Calu3 (cell line): ENCODE data around the gene EGFLAM. TPM values are rescaled to one million over a fixed set of nuclear protein-coding genes. Genes with fewer than 3 reads are reported as not detected.

ENCODE experiments used
- BruUV-seq: library from RNA; stranded (reverse); fragments of 400-500 nt; replicated peaks from 2 replicates; lab custom pipeline; 2021; lab: Mats Ljungman, UMichigan
- CTCF ChIA-PET: fragments of 300-600 bp; sonication (Branson Sonifier 250); formaldehyde crosslinking; loops from one replicate; lab custom pipeline; 2022; ENCODE audit warnings: antibody characterized with exemption; lab: Charles Lee
- DNase-seq: peaks from one replicate; pipeline ENCODE4 v3.0.0; 2022
- H3K27ac Mint-ChIP-seq: one replicate; pipeline ENCODE4 v1.8.0; 2022; ENCODE audit warnings: mixed read lengths; ENCODE audit not compliant: unreplicated experiment
- H3K27me3 Mint-ChIP-seq: one replicate; pipeline ENCODE4 v1.8.0; 2022; ENCODE audit warnings: mixed read lengths; ENCODE audit not compliant: unreplicated experiment
- H3K36me3 Mint-ChIP-seq: one replicate; pipeline ENCODE4 v1.8.0; 2022; ENCODE audit warnings: mild to moderate bottlenecking, moderate library complexity, mixed read lengths; ENCODE audit not compliant: insufficient read depth, unreplicated experiment
- H3K4me1 Mint-ChIP-seq: one replicate; pipeline ENCODE4 v1.8.0; 2022; ENCODE audit warnings: mild to moderate bottlenecking, low read depth, mixed read lengths; ENCODE audit not compliant: unreplicated experiment
- H3K4me3 Mint-ChIP-seq: one replicate; pipeline ENCODE4 v1.8.0; 2022; ENCODE audit warnings: mild to moderate bottlenecking, low read depth, moderate library complexity, mixed read lengths; ENCODE audit not compliant: unreplicated experiment
- H3K9me3 Mint-ChIP-seq: one replicate; pipeline ENCODE4 v1.8.0; 2022; ENCODE audit warnings: low read depth, mixed read lengths; ENCODE audit not compliant: unreplicated experiment
- intact Hi-C: fragments of 100-400 bp; cut with micrococcal nuclease; formaldehyde crosslinking; loops from one replicate; pipeline ENCODE4 v1.10.0; 2022; ENCODE audit not compliant: unreplicated experiment
- total RNA-seq: library from RNA; stranded (reverse); gene quantifications from 2 replicates; pipeline ENCODE4 v1.2.3, GENCODE V29; 2022
- TF ChIP-seq, protein P1 (sequence below): fragments of 200-600 bp; IDR thresholded peaks from one replicate; pipeline ENCODE4 v1.8.0; 2022; ENCODE audit warnings: antibody characterized with exemption; ENCODE audit not compliant: unreplicated experiment

The EGFLAM gene
- total RNA-seq, 1 experiment from 2014 or later = not detected

DNA sequence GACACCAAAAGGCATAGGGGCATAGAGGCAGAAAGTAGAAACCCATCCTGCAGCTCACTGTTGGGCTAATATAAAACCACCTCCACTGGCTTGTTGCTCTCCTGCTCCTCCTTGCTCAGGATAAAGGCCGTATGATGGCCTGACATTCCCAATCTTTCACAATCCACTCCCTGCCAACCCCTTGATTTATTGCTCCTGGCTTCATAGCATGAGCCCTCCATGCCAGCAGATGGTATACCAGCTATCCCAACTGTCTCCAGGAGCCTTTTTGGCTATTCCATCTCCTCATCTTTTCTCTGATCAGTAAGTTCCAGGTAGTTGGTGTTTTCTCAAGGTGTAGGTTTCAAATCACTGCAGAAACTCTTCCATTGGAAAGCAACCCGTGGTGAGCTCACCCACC, 128.8 kb downstream of the EGFLAM start:
- Mint-ChIP-seq H3K27ac (no peak overlapping the region), H3K27me3 (peaks cover 25% of the 10 kb centered on the region), H3K4me1 (no peaks in the 10 kb centered on the region), H3K36me3 (no peaks in the 10 kb centered on the region), H3K4me3 (no peak overlapping the region), H3K9me3 (no peaks in the 10 kb centered on the region)
- intact Hi-C loops = no loop called here
- TF ChIP-seq, protein P1, sequence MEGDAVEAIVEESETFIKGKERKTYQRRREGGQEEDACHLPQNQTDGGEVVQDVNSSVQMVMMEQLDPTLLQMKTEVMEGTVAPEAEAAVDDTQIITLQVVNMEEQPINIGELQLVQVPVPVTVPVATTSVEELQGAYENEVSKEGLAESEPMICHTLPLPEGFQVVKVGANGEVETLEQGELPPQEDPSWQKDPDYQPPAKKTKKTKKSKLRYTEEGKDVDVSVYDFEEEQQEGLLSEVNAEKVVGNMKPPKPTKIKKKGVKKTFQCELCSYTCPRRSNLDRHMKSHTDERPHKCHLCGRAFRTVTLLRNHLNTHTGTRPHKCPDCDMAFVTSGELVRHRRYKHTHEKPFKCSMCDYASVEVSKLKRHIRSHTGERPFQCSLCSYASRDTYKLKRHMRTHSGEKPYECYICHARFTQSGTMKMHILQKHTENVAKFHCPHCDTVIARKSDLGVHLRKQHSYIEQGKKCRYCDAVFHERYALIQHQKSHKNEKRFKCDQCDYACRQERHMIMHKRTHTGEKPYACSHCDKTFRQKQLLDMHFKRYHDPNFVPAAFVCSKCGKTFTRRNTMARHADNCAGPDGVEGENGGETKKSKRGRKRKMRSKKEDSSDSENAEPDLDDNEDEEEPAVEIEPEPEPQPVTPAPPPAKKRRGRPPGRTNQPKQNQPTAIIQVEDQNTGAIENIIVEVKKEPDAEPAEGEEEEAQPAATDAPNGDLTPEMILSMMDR = no peak
- DNase-seq = no peak
- CTCF ChIA-PET = interaction anchor here (0.6 kb wide), 1 partner anchor 26 kb away, joined by 3 read pairs; no protein-coding TSS in a partner anchor
- no TSS peak for BruUV-seq

DNA sequence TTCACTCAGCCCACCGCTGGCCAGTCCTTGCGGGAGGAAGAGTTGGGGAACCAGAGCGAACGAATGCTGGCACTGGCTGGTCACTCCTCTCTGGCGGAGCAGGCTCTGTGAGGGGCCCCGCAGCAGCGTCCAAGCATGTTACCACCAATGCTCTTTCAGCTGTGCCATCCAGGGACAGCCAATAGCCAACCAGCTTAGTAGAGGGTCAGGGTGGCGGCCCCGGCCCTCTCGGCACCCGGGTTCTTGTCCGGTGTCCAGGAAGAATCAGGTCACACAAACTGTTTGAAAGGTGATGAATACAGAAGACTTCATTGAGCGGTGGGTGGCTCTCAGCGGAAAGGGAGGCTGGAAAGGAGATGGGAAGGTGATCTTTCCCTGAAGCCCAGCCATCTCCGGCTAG, 135.3 kb downstream of the EGFLAM start:
- Mint-ChIP-seq H3K27me3 (peaks cover 70% of the 10 kb centered on the region), H3K4me3 (no peak overlapping the region), H3K4me1 (no peaks in the 10 kb centered on the region), H3K27ac (no peak overlapping the region), H3K36me3 (no peaks in the 10 kb centered on the region), H3K9me3 (no peaks in the 10 kb centered on the region)
- TF ChIP-seq, protein P1 = no peak
- intact Hi-C loops = no loop called here
- no TSS peak for BruUV-seq
- CTCF ChIA-PET = no interaction called here
- DNase-seq = no peak

DNA sequence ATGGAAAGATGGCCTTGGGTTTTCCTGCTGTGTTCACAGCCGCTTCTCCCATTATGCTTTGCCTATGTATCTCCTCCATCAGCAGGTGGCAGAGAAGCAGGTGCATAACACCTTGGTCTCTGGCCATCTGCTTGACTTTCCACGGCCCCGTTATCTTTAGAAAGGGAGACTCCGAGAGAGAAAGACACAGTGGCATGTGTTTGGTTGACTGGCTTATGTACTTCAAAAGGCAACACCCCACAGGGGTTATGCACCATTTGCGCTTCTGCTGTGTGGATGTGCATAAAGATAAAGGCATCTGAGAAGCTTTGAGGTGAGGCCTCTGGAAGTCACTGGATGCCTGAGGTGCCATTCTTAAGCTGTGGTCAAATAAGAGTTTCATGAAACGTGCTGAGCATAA, 138.4 kb downstream of the EGFLAM start:
- no peaks in the 10 kb centered on the region for H3K36me3 Mint-ChIP-seq
- CTCF ChIA-PET = no interaction called here
- H3K27me3 Mint-ChIP-seq = peaks cover 89% of the 10 kb centered on the region
- intact Hi-C loops = no loop called here
- H3K4me3 Mint-ChIP-seq = no peak overlapping the region
- no TSS peak for BruUV-seq
- no peaks in the 10 kb centered on the region for H3K4me1 Mint-ChIP-seq
- no peak overlapping the region for H3K27ac Mint-ChIP-seq
- DNase-seq = no peak
- H3K9me3 Mint-ChIP-seq = no peaks in the 10 kb centered on the region
- TF ChIP-seq, protein P1 = no peak

DNA sequence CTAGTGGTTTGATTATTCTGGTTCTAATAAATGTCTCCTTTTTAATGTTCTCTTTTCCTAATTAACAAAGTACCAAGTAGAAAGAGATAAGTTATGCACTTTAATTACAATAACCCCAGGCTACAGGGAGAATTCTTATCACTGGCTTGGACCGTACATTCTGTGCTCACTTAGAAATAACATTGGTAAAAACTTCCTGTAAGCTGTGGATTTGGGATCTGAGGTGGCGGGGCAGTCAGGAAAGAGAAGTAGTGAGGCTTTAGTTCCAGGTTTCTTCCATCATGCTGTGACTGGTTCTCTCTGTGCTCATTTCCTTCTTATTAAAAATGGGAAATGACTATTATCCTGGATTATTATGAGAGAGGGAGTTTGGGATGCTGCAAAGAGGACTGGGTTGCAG, 142.0 kb downstream of the EGFLAM start:
- Mint-ChIP-seq H3K4me3 (no peak overlapping the region), H3K27me3 (peaks cover 98% of the 10 kb centered on the region), H3K36me3 (no peaks in the 10 kb centered on the region), H3K4me1 (no peaks in the 10 kb centered on the region), H3K9me3 (no peaks in the 10 kb centered on the region), H3K27ac (no peak overlapping the region)
- DNase-seq = no peak
- intact Hi-C loops = no loop called here
- BruUV-seq = no TSS peak
- CTCF ChIA-PET = no interaction called here
- TF ChIP-seq, protein P1 = no peak
